Cardiac fibroblast (primary cell): ENCODE results near the gene EFCC1.
A peak's percentile ranks its signal among the peaks of the same experiment; 100 is the strongest.

Experiments used
- DNase-seq, 2 donors: peaks; one replicate each; pipeline versions ENCODE4 v3.0.0 to v3.0.0-alpha.2; 2010; ENCODE audit warnings: low read depth in 2 of 2
- H3K4me3 ChIP-seq, 2 donors: replicated peaks in 1 of 2; 1 replicate in 1 of 2; 2 replicates in 1 of 2; pipeline ENCODE4 v1.5.1; 2011; ENCODE audit warnings: low read depth in 2 of 2, low read length in 2 of 2, mild to moderate bottlenecking in 2 of 2, moderate library complexity in 1 of 2
- TF ChIP-seq, protein P1 (sequence below): IDR thresholded peaks from one replicate; pipeline ENCODE4 v1.5.1; 2011; ENCODE audit warnings: low read depth, mild to moderate bottlenecking, low read length, inconsistent platforms

EFCC1 gene

DNA sequence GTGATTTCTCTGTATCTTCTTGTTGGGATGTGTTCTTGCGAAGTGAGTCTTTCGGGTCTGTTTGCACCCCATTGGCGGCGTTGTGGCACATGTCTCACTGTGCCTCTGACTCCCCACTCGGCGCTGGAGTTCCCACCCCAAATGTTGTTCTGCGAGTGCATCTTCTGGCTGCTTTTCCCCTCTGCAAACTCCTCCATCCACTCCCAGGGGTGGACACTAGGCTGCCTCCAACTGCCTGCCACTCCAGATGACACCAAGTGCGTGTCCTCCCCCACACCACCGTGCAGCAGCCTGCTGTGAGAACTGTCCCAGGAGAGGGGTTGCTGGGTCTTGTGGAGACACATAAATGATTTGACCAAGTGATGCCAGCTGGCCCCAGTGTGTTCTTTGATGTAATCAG is 17.6 kb downstream of the EFCC1 start:
- TF ChIP-seq, protein P1, sequence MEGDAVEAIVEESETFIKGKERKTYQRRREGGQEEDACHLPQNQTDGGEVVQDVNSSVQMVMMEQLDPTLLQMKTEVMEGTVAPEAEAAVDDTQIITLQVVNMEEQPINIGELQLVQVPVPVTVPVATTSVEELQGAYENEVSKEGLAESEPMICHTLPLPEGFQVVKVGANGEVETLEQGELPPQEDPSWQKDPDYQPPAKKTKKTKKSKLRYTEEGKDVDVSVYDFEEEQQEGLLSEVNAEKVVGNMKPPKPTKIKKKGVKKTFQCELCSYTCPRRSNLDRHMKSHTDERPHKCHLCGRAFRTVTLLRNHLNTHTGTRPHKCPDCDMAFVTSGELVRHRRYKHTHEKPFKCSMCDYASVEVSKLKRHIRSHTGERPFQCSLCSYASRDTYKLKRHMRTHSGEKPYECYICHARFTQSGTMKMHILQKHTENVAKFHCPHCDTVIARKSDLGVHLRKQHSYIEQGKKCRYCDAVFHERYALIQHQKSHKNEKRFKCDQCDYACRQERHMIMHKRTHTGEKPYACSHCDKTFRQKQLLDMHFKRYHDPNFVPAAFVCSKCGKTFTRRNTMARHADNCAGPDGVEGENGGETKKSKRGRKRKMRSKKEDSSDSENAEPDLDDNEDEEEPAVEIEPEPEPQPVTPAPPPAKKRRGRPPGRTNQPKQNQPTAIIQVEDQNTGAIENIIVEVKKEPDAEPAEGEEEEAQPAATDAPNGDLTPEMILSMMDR, result no peak
- H3K4me3 ChIP-seq, result no peak overlapping the region
- no peak for DNase-seq

DNA sequence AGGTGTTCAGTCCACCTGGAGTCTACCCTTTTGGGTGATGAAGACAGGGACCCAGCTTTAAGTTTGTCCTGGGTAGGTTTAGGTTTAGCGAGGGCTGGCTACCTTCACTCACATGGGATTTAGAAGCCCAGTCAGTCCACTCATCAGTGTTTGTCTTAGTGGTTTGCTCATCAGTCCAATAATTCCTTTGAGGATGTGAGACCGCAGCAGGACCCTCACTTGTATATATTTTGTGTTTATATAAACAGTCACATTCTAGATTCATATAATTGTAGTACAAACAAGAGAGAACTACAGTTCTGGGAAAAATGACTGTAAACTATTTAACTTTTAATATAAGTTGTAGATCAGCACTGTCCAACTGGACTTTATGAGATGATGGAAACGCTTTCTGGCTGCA is 18.2 kb downstream of the EFCC1 start:
- no peak overlapping the region for H3K4me3 ChIP-seq
- DNase-seq, result no peak
- TF ChIP-seq, protein P1, result no peak

DNA sequence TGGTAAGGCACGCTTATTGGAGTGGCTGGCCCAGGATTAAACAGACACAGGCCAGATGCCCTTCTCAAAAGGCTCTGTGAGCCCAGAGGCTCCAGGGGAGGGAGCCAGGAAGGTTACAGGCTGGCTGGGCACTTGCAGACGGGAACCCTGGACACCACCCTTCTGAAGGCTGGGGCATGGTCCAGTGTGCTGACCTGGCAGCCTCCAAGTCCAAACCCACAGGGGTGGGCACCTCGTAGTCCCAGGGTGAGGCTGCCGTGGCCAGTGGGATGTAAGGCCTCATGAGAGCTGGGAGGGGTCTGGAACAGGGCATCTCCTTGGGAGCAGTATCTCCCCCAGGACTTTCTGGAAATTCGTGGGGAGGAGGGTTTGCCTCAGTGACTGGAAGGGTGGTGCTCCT is 19.6 kb downstream of the EFCC1 start:
- no peak overlapping the region for H3K4me3 ChIP-seq
- no peak for DNase-seq
- TF ChIP-seq, protein P1, result no peak

DNA sequence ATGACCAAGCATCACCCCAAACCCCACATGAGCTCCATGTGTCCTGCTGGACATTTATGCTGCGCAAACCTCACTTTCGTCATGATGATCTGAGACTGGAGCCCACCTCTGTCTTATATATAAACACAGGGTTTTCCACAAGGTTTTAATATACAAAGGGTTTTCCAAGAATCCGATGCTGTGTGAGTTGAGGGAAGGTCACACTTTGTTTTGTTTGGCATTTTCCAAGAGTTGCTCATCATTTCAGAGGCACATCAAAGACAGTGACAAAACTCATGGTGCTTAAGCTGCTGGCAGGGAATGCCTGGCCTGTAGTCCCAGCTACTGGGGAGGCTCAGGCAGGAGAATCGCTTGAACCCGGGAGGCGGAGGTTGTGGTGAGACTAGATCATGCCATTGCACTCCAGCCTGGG is 20.0 kb downstream of the EFCC1 start:
- peak in 1 of 2 donors; percentile 40 for DNase-seq
- no peak overlapping the region for H3K4me3 ChIP-seq
- TF ChIP-seq, protein P1, result no peak

DNA sequence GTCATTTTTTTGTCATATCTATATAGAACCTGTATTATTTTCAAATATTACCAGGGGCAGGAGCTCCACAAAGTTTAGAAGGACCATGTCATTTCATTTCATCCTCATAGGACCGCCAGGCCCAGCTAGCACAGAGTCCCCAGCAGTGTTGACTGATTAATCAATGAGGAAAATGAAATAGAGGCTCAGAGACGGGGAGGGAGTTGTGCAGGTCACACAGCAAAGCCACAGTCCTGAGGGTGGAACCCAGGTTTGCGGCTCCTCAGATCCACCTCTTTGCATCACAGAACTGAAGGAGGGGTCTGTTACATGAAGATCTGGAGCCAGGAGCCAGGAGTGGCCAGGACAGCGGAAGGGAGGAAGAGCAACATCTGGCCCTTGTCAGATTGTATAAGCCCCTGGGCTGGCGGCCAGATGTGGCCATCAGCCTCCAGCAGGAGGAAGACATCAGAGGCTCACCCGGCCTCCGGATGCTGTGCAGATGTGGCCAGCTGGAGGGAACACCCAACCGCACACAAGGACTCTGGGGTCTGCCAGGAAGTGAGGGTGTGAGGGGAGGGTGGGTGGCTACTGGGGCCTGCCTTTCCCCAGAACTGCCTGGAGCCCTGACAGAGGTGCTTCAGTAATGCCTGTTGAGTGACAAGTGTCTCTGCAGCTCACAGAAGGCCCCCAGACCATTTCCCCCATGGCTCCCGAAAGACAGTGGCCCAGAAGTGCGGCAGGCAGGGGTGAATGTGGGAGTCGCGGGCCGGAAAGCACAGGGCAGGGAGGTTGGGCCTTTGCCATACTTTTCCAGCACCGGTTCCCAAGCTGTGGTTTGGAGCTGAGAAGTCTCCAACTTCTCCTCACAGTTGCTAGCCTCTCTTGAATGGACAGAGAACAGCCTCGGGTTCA is 21.3 kb downstream of the EFCC1 start:
- TF ChIP-seq, protein P1, result no peak
- DNase-seq, result peak; percentile 34 to 77
- H3K4me3 ChIP-seq, result no peak overlapping the region

DNA sequence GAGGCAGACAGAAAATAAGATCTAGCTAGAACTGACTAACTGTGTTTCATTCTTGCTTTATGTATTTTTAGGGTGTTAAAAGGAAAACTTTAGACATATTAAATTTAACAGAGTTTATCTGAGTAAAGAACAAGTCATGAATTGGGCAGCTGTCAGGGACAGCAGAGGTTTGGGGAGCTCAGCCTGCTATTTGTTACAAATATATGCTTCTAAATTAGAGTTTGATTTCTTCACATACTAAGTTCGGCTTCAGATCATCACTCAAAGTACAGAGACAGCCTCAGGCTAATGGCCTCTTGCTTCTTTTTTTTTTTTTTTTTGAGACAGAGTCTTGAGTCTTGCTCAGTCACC is 21.9 kb downstream of the EFCC1 start:
- DNase-seq, result no peak
- TF ChIP-seq, protein P1, result no peak
- no peak overlapping the region for H3K4me3 ChIP-seq
